Kidney glomerular epithelial cell (primary cell): Measurements from ENCODE around the gene RET.

Experiments used
- DNase-seq: peaks from one replicate; lab custom pipeline; 2025; lab: John Stamatoyannopoulos, UW

Gene RET

DNA sequence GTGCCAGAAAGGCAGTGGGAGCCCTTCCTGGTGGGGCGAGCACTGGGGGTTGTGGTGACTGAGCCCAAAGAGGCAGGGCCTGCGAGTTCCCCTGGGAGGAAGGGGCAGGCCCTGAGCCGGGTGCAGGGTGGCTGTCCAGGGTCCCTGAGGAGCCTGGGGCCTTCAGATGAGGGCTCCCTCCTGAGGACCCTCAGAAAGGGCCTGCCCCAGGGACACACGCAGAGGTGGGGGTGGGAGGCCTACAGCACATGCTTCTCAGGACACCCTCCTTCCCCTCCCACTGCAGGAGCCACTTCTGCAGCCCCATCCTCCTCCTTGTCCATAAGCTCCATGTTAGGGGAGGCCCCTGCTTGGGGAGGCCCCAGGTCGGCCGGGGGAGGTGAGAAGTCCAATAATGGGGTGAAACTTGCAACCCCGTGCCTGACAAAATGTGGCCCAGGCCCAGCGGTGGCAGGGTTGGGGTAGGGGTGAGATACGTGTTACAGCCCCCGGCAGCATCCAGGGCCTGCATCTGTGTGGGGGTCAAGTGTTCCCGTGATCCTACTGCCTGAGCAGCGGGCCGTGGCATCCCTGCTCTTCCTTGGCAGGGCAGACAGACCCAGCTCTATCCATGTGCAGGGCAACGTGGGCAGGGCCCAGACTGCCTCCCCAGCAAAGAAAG lies 31.8 kb upstream of the RET start:
- DNase-seq = no peak

DNA sequence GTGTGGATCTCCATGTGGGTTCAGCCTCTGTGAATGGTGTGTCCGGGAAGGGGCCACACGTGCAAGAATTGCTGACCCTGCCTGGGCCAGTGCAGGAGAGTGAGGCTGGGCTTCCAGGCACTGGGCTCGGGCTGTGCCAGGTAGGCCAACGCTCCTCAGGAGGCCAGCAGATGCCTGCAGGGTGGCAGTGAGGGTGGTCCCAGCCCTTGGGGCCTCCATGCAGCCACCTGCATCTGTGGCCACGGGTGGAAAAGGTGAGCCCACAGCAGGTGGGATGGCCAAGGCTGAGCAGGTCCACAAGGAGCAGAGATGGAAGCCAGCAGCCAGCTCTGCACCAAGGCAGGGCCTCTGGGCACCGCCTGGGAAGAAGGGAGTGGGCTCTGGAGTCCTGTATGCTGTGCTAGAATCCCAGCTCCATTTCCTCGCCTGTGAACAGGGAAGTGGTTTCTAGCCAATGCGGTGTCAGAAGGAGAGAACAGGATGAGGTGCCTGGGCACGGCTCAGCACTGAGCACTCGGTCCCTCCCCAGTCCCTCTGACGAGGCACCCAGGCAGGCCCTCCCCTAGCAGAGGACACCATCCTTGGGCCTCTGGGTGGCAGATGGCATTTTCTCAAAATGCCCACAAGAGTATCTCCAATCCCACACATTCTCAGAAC lies 31.1 kb upstream of the RET start:
- DNase-seq = no peak

DNA sequence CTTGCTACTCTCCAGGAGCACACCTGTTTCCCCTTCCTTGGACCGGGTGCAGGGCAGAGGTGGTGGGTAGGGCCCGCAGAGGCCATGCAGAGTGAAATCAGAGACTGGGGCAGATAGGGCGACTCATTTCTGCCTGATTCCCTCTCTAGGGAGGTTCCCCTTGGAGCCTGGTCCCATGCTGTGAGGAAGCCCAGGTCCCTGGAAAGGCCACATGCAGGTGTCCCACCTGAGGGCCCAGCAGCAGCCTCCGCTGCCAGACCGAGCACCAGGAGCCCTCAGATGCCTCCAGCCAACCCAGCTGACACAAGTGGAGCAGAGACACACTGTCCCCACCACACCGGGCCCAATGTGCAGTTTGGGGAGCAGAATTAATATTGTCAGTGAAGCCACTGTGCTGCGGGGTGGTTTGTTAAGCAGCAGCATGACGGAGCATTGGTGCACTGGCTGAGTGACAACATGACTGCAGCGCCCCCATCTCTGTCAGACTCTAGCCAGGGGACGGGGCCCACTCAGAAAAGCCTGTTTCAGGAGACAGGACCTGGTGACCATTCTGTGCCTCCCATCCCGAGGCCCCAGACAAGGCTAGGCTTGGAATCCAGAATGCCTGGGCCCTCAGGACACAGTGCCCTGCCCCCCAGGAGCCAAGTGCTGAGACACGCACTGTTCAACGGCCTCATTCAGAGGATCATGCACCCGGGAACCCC lies 30.4 kb upstream of the RET start:
- no peak for DNase-seq

GRCh38 chr10:43047288-43047970 lies 29.4 kb upstream of the RET start:
- DNase-seq = no peak

GRCh38 chr10:43048301-43049051 lies 28.4 kb upstream of the RET start:
- DNase-seq = no peak

- DNase-seq = no peak
Measured at GRCh38 chr10:43049081-43049551, 27.8 kb upstream of the RET start.

DNA sequence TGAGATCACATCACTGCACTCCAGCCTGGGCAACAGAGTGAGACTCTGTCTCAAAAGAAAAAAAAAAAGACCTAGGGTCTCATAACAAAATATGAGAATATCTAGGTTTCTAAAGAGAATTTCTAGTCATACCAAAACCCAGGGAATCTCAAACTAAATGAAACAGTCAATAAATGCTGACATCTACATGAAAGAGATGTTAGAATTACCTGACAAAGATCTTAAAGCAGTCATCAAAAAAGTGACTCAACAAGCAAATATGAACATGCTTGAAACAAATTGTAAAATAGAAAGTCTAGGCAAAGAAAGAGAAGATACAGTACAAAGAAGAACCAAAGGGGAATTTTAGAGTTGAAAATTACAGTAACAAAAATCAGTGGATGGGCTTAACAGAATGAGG lies 26.9 kb upstream of the RET start:
- no peak for DNase-seq

- no peak for DNase-seq
Measured at GRCh38 chr10:43053825-43054224, 23.0 kb upstream of the RET start.

DNA sequence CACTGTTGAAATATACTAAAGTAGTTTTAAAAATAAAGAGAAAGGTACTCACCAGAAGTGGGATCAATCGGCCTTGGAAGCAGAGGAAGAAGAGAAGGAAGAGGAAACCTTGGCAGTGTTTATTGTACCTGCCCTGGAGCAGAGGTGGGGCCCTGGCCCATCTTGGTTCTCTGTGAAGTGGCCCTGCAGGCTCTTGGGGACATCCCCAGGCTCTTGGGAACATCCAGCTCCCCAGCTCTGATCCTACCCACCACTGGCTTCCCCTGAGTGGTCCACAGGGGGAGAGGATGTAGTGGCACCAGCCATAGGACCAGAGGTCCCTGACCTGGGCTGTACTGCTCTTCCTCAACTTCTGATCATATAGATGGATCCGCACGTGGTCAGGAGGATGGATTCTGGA lies 22.3 kb upstream of the RET start:
- no peak for DNase-seq

- DNase-seq = no peak
Measured at GRCh38 chr10:43055217-43055616, 21.7 kb upstream of the RET start.

DNA sequence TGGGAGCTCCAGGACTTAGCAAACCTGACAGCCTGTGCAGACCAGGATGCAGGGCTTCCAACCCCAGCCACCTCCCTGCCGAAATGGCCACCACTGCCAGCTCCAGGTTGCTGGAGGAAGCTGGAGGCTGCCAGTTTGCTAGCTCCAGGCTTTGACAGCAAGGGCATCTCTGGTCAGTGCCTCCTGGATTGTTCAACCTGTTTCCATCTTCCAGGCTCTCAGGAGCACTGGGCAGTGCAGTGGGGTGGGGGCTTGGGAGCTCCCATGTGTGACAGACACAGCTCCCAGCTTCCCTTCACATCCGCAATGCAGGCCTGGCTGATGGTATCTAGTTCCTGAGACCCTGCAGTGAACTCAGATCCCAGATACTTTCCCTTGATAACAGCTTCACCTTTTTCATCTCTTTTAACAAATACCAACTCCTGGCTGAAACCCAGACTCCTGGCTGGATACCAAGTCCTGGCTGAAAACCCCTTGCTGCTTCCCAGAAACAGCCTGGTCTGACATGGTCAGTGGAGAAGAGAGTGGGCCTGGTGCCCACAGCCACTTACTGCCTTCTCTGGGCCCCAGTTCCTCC lies 20.8 kb upstream of the RET start:
- no peak for DNase-seq

GRCh38 chr10:43056568-43057011 lies 20.3 kb upstream of the RET start:
- no peak for DNase-seq

DNA sequence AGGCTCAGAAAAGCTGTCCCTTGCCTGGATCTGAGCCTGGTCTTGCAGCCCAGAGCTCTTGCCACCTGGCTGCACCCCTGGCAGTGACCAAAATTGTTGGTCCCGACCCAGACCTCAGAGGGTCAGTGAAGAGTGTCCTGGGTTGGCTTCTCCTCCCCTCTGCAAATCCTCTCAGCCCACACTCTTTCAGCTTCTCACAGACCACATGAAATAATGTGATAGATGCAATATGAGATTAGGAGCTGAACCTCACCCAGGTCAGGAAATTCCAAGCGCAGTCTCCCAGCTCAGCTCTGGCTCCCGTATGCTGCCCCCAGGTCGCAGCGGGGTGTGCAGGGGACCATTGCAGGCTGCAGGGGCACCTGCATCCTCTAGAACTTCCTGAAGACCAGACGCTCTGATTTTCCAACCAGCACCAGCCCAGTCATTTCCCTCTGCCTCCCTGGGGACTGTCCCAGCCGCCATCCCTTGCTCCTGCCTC lies 19.6 kb upstream of the RET start:
- DNase-seq = no peak

DNA sequence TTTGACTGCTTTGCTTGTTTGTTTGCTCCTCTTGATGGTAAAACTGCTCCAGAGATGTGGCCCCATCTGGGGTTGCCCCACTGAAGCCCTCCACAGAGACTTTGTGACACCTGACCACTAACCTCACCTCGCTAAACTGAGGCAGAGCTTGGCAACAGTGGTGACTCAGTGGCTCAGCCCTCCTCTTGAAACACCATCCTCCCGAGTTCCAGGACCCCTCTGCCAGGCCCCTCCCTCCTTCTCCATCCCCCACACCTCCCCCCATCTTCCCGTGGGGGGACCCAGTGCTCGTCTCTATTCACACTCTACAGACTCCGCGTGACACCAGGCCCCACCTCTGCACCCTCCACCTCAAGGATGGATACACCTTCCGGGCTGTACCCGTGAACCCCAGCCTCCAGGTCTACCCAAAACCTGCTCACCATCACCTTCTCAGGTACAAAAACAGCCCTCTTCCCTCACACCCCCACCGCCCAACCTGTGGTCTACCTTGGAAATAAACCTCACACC lies 19.0 kb upstream of the RET start:
- DNase-seq = no peak

DNA sequence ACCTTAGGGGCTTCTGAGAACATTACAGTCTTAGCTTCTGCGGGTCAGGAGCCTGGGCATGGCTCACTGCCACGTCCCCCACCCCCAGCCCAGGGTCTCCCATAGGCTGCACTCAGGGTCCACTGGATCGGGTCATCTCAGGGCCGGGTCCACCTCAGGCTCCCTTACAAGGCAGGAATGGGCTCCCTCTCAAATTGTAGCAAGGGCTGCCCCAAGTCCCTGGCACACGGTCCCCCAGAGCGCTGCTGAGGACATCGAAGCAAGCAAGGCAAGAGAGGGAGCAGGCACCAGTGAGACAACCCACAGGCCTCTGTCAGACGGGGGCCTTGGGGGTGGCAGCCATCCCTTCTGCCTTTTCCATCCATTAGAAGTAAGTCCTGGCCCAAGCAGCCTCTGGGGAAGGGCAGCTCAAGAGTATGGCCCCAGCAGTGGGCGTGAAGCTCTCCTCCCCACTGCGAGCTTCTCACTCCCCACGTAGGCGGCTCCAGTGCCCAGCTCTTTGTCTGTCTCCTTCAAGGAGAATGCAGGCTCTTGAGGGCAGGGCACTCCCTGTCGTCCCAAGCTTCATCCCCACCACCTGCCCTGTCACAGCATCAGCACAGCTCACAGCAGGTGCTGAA lies 18.0 kb upstream of the RET start:
- DNase-seq = no peak

- DNase-seq = no peak
Measured at GRCh38 chr10:43059336-43059720, 17.5 kb upstream of the RET start.

- DNase-seq = no peak
Measured at GRCh38 chr10:43059828-43060227, 17.0 kb upstream of the RET start.

DNA sequence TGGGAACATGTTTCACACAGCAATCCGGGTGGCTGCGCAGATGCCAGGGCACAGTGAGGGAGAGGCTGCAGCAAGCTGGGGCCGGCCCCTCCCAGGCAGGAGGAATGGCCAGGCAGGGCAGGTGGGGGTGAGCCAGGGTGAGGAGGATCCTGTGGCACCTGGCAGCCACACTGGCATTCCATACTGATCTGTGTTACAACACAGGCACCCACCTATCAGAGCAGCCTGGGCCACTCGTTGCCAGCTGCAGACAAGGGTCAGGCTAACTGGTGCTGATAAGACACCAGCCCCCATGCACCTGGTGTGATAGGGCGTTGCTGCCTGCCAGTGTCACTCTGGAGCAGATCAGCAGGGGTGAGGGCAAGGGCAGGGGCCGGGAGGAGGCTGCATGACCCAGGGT lies 16.6 kb upstream of the RET start:
- DNase-seq = no peak

- no peak for DNase-seq
Measured at GRCh38 chr10:43061331-43061730, 15.5 kb upstream of the RET start.

DNA sequence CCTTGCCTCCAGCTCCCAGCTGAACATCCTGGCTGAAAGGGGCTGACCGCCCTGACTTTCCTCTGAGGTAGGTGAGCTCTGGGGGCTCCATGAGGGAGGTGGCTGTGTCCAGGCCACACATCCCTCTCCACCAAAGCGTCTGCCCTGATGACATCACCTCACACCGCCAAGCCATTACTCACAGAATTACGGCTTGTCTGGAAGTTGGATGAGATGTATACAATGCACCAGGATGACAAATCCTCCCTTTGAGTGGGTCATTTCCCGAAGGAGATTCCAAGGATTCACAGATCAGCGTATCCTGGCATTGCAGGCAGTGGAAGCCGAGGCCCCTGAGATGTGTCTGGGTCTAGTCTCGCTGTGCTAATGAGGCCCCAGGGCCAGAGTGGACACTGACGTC lies 15.1 kb upstream of the RET start:
- DNase-seq = no peak
